HAP-1 (cell line): ENCODE results near the gene CT47C1.
A peak's percentile ranks its signal among the peaks of the same experiment; 100 is the strongest.

Experiments used
- DNase-seq, 2 experiments: peaks; one replicate each; pipeline ENCODE4 v3.0.0-alpha.2; 2016 to 2020; ENCODE audit warnings: low spot score in 2 of 2
- H3K27me3 ChIP-seq: fragments of 250-450 bp; sonication (Bioruptor Pico); 2 replicates; pipeline ENCODE4 v1.5.1; 2020; ENCODE audit warnings: low read depth, mild to moderate bottlenecking, moderate library complexity
- H3K36me3 ChIP-seq: fragments of 250-450 bp; sonication (Bioruptor Pico); replicated peaks from 2 replicates; pipeline ENCODE4 v1.5.1; 2020; ENCODE audit warnings: mild to moderate bottlenecking
- H3K4me1 ChIP-seq: fragments of 250-450 bp; sonication (Bioruptor Pico); 2 replicates; pipeline ENCODE4 v1.5.1; 2020; ENCODE audit warnings: mild to moderate bottlenecking
- H3K4me3 ChIP-seq: fragments of 250-450 bp; sonication (Bioruptor Pico); 2 replicates; pipeline ENCODE4 v1.5.1; 2020; ENCODE audit warnings: mild to moderate bottlenecking, moderate library complexity
- H3K9me3 ChIP-seq: fragments of 250-450 bp; sonication (Bioruptor Pico); 2 replicates; pipeline ENCODE4 v1.5.1; 2020; ENCODE audit warnings: mild to moderate bottlenecking, moderate library complexity
- in situ Hi-C: fragments of 300-500 bp; cut with MboI; formaldehyde crosslinking; loops from 3 replicates; pipeline ENCODE4 v1.14.3; 2020; ENCODE audit warnings: low sequenced_read_pairs, inconsistent platforms, mixed read lengths

CT47C1 gene

DNA sequence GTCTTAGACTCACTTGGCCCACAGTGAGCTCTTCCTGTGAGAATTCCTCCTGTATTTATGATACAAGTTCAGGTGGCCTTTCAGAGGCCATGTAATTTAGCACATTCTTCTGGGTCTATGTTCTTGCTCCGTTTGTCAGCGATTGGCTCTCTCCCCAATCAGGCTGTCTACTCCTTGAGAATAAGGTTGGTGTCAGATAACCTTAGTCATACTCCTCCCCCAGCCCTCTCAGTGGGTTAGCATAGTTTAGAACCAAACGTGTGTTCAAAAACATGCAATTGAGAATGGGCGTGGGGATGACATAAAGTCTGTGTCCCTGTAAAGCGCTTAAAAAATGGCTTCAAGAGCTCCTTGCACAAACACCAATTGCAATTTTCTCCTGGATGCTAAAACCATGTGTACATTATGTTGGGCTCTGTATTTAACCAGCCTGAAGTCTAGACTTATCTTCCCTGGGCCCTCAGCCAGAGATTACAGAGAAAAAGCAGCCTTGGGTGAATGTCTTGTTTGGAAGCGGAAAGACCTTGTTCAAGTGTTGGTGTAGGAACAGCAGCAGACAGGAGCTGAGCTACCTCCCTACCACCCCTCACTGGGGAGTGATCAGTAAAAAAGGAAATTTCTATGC, 9.9 kb upstream of the CT47C1 start:
- in situ Hi-C loops = no loop called here
- no peaks in the 10 kb centered on the region for H3K36me3 ChIP-seq

DNA sequence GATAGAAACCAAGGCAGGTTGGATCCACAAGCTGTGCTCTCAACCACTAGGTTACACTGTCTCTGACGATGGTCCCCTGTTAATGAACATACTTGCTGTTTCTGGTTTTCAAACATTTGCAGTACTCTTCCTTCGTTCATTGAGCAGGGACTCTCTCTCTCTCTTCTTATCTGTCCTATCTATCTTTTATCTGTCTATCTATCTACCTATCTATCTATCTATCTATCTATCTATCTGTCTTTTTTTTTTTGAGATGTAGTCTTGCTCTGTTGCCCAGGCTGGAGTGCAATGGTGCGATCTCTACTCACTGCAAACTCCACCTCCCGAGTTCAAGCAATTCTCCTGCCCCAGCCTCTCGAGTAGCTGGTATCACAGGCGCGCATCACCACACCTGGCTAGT, 9.4 kb upstream of the CT47C1 start:
- Histone ChIP-seq H3K4me3 (no peak overlapping the region), H3K27me3 (no peaks in the 10 kb centered on the region), H3K4me1 (no peaks in the 10 kb centered on the region), H3K36me3 (no peaks in the 10 kb centered on the region), H3K9me3 (no peaks in the 10 kb centered on the region)
- no peak for DNase-seq
- in situ Hi-C loops = no loop called here

More for the DNA sequence above, 9.9 kb upstream of the CT47C1 start:
- no peak for DNase-seq
- Histone ChIP-seq H3K27me3 (no peaks in the 10 kb centered on the region), H3K4me3 (no peak overlapping the region), H3K4me1 (no peaks in the 10 kb centered on the region), H3K9me3 (no peaks in the 10 kb centered on the region)

DNA sequence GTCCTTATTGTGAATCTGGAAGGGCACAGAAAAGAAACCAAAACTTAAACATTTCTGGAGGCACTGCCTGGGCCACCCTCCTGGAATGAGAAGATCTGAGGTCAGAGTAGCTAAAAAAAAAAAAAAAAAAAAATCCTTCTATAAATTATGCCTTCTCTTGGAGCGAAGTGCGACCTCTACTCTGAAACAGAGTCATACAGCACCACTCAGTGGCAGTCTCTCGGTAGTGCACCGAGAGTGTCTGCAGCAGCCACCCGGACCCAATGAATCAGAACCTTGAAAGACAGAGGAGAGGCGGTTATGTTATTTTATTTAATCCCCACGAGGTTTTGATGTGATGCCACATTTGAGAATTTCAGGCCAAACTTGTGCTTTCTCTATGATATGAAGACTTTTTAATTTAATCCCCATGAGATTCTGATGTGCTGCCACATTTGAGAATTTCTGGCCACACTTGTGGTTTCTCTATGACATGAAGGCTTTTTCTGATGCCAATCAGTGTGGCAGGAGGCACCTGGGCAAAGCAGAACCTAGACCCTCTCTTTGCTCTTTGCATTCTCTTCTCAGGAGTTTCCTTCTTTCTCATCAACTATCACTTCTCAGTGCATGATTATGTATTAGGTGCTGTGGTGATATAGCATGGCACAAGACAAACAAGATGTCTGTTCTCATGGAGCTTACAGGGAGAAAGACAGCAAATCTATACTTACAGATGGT, 5.6 kb upstream of the CT47C1 start:
- no peaks in the 10 kb centered on the region for H3K9me3 ChIP-seq
- no peaks in the 10 kb centered on the region for H3K27me3 ChIP-seq
- H3K4me3 ChIP-seq = no peak overlapping the region
- peak; percentile 43 to 75 for DNase-seq
- in situ Hi-C loops = loop anchor here (5.0 kb wide), 1 partner anchor 220 kb away; no protein-coding TSS in a partner anchor
- no peaks in the 10 kb centered on the region for H3K4me1 ChIP-seq
- H3K36me3 ChIP-seq = no peaks in the 10 kb centered on the region

DNA sequence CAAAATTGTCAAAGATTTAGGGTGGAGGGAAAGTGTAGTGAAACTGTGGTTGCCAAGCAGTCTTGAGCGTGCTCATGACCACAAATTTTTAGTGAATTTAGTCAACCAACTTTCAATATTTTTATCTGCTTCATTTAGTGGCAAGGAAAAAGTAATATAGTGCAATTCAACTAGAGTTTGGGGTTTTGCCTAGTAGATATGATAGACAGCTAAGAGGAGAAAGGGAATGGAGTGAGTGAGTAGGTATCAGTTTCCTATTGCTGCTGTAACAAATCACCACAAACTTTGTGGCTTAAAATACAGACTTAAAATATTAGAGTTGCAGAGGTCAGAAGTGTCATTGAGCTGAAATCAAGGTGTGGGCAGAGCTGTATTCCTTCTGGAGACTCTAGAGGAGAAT, 3.7 kb upstream of the CT47C1 start:
- no peak for DNase-seq
- in situ Hi-C loops = loop anchor here (5.0 kb wide), 1 partner anchor 222 kb away; no protein-coding TSS in a partner anchor
- Histone ChIP-seq H3K36me3 (no peaks in the 10 kb centered on the region), H3K4me1 (no peaks in the 10 kb centered on the region), H3K27me3 (no peaks in the 10 kb centered on the region), H3K9me3 (no peaks in the 10 kb centered on the region), H3K4me3 (no peak overlapping the region)

DNA sequence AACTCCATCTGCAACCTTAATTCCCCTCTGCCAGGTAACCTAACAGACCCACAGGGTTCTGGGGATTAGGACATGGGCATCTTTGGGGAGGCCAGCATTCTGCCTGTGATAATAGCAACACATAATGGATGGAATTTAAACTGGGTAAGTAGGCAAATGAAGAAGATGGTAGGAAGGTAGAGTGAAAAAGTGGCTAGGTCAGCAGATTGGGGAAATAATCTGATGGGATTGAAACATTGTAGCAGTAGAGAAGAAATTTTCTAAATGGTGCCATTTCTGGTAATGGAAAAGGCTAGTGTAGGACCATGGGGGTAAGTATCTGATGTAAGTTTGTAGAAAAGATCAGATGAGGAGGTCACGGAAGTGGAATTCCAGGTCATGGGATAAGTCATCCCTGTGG, 3.0 kb upstream of the CT47C1 start:
- Histone ChIP-seq H3K4me1 (no peaks in the 10 kb centered on the region), H3K27me3 (no peaks in the 10 kb centered on the region), H3K9me3 (no peaks in the 10 kb centered on the region), H3K36me3 (no peaks in the 10 kb centered on the region), H3K4me3 (no peak overlapping the region)
- DNase-seq = no peak
- in situ Hi-C loops = loop anchor here (5.0 kb wide), 1 partner anchor 222 kb away; no protein-coding TSS in a partner anchor

DNA sequence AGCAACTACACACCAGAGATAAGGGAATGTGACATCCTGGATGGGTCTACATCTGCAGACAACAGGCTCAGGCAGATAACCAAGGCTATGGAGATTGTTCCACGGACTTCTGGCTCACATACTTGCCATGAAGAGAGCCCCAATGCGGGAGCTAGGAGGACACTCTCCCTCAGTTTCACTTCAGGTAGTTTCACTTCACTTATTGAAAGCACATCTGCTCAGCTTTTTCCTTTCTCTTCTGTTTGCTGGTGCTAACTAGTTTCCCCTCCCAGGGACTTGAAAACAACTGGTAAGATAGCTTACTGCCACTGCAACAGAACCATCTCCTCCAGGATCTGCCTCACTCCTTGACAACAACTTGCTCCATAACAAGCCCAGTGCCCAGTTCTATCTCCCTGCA, 1.4 kb upstream of the CT47C1 start:
- peaks cover 4% of the 10 kb centered on the region; the same call in 1 of the 2 replicates for H3K27me3 ChIP-seq
- in situ Hi-C loops = no loop called here
- no peak for DNase-seq
- no peaks in the 10 kb centered on the region for H3K4me1 ChIP-seq
- no peak overlapping the region for H3K4me3 ChIP-seq
- no peaks in the 10 kb centered on the region for H3K36me3 ChIP-seq
- H3K9me3 ChIP-seq = no peaks in the 10 kb centered on the region

DNA sequence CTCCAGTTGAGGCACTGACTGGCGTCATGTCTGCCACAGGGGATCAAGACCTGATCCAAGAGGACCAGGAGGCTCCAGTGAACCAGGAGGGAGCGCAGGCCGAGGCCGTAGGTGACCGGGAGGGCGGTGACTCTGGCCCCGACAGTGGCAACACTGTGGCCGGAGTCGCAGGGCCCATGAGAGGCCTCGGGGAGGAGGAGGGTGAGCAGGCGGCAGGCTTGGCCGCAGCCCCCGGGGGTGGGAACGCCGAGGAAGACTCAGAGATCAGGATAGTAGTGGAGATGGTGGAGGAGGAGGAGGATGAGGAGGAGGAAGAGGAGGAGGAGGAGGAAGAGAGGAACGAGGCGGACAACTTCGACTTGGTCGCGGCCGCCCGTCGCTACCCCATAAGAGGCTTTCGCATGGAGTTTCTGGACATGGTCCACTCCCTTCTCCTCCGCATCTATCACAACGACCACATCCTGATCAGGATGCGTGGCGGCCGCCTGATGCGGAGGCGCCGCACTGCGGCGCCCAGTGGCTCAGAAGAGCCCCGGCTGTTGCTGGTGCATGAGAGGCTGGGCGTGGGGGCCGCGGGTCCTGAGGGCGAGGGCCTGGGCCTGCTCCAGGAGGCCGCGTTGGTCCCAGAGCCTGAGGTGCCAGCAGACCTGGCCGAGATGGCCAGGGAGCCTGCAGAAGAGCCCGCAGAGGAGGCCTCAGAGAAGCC, 560 bp downstream of the CT47C1 start:
- in situ Hi-C loops = no loop called here
- no peak overlapping the region for H3K4me3 ChIP-seq
- peaks cover 10% of the 10 kb centered on the region for H3K27me3 ChIP-seq

DNA sequence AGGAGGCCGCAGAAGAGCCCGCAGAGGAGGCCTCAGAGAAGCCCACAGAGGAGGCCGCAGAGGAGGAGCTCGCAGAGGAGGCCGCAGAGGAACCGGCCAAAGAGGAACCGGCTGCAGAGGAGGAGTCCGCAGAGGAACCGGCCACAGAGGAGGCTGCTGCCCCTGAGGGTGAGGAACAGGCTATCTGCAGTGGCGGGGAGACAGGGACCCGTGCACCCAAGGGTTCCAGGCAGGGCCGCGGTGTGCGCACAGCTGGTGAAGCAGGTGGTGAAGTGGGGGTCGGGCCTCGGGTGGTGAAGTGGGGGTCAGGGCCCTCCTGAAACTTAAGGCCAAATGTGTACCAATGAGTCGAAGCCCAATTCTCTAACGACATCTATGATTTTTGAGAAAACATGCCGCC, 1.1 kb downstream of the CT47C1 start:
- Histone ChIP-seq H3K36me3 (no peaks in the 10 kb centered on the region), H3K9me3 (no peaks in the 10 kb centered on the region), H3K27me3 (peaks cover 13% of the 10 kb centered on the region), H3K4me3 (no peak overlapping the region), H3K4me1 (no peaks in the 10 kb centered on the region; the same call in 1 of the 2 replicates)
- in situ Hi-C loops = no loop called here
- no peak for DNase-seq

More for the DNA sequence above, 560 bp downstream of the CT47C1 start:
- Histone ChIP-seq H3K4me1 (no peaks in the 10 kb centered on the region; the same call in 1 of the 2 replicates), H3K9me3 (no peaks in the 10 kb centered on the region), H3K36me3 (no peaks in the 10 kb centered on the region)
- no peak for DNase-seq

DNA sequence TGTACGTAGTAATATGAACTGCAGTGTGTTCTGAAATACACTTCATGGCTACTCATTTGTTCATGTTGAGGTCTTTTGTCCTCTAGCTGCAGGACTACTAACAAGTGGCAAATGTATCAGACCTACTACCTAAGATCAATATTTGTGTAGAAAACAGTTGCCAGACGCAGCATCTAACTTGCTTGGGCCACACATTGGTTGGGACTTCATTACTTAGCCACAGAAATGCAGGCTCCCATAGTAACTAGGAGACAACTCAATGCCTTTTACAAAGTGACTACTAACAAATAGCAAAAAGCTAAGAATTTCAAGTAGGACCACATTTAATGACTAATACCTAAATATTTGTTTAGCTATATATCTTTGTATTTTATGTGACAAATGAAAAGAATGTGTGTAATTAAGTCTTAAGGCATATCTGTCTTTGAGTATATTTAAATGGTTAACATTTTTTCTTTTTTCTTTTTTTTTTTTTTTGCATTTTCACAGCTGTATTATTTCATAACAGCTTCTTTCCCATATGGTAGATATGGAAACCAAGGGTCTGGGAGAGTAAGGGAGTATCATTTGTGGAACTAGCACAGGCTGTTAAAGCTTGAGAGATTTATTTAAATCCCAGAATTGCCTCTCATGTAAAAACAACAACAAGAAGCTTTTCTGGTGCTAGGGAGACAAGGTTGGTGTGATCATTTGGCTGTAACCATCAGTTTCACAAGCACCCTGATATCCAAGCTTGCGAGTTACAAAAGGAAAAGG, 2.7 kb downstream of the CT47C1 start:
- Histone ChIP-seq H3K27me3 (peaks cover 17% of the 10 kb centered on the region), H3K4me1 (no peaks in the 10 kb centered on the region; the same call in 1 of the 2 replicates), H3K36me3 (no peaks in the 10 kb centered on the region), H3K9me3 (no peaks in the 10 kb centered on the region), H3K4me3 (no peak overlapping the region)
- no peak for DNase-seq
- in situ Hi-C loops = no loop called here

DNA sequence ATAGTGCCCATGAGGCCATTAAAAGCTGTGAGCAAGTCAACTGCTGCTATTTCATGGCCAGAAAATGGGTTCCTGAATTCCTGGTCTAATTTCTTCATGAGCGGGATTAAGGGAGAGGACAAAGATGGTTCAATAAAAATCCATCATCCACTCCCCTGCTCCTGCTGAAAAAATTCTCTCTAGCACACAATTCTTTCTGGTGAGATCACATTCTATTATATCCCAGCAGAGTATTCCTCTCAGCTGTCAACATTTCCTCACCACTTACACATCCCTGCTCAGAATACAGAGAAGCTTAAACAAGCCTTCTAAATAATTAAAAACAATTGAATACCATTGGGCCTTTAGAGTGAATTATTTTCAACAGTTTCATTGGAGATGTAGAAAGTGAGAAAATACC, 9.5 kb downstream of the CT47C1 start:
- DNase-seq = no peak
- no peaks in the 10 kb centered on the region for H3K9me3 ChIP-seq
- in situ Hi-C loops = no loop called here
- H3K4me3 ChIP-seq = no peak overlapping the region
- H3K27me3 ChIP-seq = peaks cover 28% of the 10 kb centered on the region
- no peaks in the 10 kb centered on the region for H3K36me3 ChIP-seq
- no peaks in the 10 kb centered on the region; the same call in 1 of the 2 replicates for H3K4me1 ChIP-seq

DNA sequence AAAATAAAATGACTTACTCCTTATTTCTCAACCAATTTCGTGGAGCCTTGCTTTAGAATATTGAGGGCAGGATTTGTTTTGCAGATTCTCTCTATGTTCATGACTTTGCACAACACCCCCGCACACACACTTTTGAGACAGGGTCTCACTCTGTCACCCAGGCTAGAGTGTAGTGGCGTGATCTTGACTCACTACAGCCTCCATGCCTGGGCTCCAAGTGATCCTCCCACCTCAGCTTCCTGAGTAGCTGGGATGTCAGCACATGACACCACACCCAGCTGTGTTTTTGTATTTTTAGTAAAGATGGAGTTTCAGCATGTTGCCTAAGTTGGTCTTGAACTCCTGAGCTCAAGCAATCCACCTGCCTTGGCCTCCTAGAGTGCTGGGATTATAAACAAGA, 12.0 kb downstream of the CT47C1 start:
- no peak overlapping the region for H3K4me3 ChIP-seq
- H3K36me3 ChIP-seq = no peaks in the 10 kb centered on the region
- no peaks in the 10 kb centered on the region for H3K9me3 ChIP-seq
- no peaks in the 10 kb centered on the region for H3K4me1 ChIP-seq
- peaks cover 24% of the 10 kb centered on the region for H3K27me3 ChIP-seq
- in situ Hi-C loops = no loop called here
- DNase-seq = no peak

DNA sequence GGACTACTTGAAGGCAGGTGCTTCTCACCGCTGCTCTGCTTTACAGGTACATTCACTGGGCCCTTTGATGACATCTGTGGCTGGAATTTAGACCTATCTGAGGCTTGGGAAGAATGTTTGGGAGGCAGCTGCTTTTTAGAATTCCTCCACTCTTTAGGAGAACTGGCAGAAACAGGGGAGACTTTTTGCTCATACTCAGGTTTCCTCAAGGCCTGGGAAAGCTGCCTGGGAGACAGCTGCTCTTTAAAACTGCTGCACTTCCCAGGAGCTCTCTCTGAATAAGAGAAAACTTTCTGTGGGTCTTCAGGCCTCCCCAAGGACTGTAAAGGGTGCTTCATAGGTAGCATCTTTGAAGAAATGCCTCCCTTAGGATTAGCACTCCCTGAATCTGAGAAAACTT, 14.3 kb downstream of the CT47C1 start:
- in situ Hi-C loops = no loop called here
- no peak for DNase-seq
- Histone ChIP-seq H3K36me3 (no peaks in the 10 kb centered on the region), H3K4me1 (no peaks in the 10 kb centered on the region), H3K9me3 (no peaks in the 10 kb centered on the region), H3K4me3 (no peak overlapping the region), H3K27me3 (peaks cover 20% of the 10 kb centered on the region)

DNA sequence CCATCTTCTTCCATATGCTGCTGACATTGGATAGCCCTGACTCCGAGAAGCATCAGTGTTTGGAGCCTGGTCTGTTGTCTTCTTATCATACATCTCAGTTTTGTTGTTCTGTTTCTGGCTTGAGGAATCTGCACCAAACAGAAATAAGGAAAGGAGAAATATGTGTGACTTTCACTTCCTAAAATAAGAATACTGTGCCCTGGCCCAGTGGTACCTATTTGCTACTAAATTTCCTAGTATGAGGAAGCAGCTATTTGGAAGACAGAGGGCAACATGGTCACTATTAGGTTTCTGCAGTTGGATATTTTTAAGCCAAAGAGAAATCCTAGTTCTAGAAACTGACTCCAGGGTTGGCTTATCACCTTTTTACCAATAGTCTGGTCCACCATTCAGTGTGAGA, 16.8 kb downstream of the CT47C1 start:
- Histone ChIP-seq H3K4me3 (no peak overlapping the region), H3K36me3 (no peaks in the 10 kb centered on the region), H3K4me1 (no peaks in the 10 kb centered on the region), H3K9me3 (no peaks in the 10 kb centered on the region), H3K27me3 (peaks cover 6% of the 10 kb centered on the region)
- no peak for DNase-seq
- in situ Hi-C loops = no loop called here
